Stimulated activated naive CD4-positive, alpha-beta T cell (primary cell): ENCODE data around the gene FAM184A.
A peak's percentile ranks its signal among the peaks of the same experiment; 100 is the strongest.
"Not testable (repeated sequence)": the region's sequence is repeated elsewhere in the genome, so short reads cannot be mapped to it uniquely, and the experiment has no call there.

Experiments used
- DNase-seq, 6 experiments: peaks; one replicate each; lab custom pipeline; 2025; lab: John Stamatoyannopoulos, UW

The FAM184A gene

DNA sequence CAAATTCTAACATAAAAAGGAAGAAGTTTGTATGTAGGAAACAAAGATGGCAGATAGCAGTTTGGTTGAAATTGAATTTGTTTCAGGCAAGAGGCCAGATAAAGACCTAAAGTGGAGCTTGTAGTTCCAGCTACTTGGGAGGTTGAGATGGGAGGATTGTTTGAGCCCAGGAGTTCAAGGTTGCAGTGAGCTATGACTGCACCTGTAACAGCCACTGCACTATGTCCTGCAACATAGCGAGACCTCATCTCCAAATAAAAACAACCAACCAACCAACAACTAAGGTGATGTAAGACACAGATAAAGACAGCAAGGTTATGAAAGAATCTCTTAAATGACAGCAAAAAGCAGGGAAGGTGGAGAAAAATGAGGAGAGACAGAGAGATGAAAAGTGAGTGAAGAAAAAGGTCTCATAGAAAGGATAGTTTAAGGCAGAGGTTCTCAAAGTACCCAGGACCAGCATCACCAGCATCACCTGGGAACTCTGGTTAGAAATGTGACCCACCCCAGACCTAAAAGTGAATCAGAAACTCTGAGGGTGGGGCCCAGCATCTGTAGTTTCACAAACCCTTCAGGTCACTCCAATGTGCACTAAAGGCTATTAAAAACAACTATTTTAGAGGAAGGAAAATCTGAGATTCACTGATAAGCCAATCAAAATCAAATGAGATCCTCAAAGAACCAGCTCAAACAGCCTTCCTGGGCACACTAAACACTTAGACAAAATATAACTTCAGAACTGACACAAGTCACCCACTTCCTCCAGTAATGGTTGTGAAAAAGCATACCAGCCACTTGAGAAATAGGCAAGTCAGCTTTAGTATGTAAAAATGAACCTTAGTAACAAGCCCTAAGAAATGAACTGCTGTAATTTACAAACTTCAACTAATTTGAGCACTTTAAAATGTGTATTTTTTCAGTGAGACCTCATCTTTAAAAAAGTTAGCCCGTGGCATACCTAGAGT is 57.6 kb downstream of the FAM184A start:
- DNase-seq: no peak

DNA sequence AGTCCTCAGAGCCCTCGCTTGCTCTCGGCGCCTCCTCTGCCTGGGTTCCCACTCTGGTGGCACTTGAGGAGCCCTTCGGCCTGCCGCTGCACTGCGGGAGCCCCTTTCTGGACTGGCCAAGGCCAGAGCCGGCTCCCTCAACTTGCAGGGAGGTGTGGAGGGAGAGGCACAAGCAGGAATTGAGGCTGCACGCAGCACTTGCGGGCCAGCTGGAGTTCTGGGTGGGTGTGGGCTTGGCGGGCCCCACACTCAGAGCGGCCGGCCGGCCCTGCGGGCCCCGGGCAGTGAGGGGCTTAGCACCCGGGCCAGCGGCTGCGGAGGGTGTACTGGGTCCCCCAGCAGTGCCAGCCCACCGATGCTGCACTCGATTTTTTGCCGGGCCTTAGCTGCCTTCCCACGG is 63.3 kb downstream of the FAM184A start:
- DNase-seq: not testable (repeated sequence)

DNA sequence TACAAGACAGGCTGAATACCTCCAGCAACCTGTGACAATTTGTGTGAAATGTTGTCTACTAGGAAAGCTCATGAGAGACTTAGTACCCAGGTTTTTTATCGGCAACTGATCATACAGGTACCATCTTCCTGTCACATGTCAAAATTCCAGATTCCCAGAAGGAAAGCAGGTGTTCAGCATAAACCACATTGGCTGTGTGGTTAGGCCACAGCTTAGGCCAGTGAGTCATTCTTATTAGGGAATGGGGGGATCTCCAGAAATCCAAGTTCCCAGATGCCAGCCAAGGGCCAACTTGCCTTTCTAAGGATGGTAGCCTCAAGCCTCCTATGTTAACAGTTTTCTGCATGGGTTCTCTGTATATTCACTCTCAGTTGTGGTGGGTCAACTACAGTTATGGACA is 65.9 kb downstream of the FAM184A start:
- no peak for DNase-seq

DNA sequence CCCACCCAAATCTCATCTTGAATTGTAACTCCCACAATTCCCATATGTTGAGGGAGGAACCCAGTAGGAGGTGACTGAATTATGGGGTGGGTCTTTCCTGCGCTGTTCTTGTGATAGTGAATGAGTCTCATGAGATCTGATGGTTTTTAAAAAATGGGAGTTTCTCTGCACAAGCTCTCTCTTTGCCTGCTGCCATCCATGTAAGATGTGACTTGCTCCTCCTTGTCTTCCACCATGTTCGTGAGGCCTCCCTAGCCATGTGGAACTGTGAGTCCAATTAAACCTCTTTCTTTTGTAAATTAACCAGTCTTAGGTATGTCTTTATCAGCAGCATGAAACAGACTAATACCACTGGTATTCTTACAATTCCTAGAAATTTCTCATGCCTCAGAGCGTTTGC is 69.2 kb downstream of the FAM184A start:
- DNase-seq: not testable (repeated sequence)

DNA sequence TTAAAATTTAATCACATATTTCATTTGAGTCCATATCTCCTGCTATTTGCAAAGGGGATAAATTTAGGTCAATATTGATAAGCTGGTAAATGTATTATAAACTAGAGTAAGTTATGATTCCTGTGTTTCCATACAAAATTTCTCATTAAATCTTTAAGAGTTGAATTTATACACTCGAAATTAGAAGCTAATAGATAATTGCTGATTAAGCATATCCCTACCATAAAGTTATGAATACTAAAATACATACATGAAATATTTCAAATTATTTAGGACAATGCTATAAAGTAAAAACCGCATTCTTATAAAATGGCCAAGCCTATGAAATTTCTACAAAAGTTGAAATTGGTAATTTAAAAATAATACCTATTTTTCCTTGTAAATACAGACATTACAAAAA is 71.5 kb downstream of the FAM184A start:
- no peak for DNase-seq

DNA sequence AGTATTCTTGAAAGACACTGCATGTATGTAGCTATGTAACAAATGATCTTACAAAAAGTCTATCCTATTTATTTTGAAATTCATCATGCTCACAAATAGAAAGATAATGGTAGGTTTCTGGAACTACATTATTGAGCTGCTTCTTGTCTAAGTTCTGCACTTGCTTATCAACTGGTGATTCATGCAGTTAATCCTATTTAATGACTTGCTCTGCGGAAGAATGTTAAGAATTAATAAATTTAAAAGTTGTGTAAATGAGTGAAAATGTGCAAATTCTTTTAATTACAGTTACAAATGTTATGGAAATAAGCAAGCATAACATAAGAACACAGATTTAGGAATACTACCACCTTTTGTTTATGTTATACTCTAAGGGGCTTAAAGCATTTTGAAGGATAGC is 76.4 kb downstream of the FAM184A start:
- DNase-seq: no peak

DNA sequence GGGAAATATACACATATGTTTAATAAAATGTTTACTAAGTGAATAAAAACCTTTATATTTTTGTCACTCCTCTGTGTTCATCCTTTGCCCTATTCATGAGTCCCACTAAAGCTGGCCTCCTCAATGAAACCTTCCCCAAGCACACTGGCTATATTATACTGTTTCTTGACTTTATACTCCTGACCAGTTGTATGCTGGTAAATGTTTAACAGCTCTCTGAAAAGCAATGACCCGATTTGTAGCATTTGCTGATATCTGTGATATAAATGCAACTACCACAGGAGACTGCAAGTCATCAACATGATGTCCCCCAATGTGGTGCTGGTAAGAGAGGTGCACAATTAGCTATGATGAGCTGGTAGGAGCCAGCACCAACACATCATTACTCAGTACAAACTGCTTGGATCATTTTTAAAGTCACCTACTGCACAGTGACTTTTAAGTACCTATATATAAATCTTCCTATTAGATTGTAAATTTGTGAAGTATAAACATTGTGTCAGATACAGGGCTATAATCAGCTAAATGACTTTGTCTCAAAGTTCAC is 78.9 kb downstream of the FAM184A start:
- no peak for DNase-seq

DNA sequence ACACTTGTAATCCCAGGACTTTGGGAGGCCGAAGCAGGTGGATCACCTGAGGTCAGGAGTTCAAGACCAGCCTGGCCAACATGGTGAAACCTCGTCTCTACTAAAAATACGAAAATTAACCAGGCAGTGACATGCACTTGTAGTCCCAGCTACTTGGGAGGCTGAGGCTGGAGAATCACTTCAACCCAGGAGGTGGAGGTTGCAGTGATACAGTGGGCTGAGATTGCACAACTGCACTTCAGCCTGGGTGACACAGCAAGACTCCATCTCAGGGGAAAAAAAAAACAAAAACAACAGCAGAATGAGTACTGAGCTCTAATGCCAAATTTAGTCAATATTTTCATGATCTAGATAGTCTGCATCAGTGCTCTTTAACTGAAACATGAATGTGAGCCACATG is 81.0 kb downstream of the FAM184A start:
- not testable (repeated sequence) for DNase-seq

DNA sequence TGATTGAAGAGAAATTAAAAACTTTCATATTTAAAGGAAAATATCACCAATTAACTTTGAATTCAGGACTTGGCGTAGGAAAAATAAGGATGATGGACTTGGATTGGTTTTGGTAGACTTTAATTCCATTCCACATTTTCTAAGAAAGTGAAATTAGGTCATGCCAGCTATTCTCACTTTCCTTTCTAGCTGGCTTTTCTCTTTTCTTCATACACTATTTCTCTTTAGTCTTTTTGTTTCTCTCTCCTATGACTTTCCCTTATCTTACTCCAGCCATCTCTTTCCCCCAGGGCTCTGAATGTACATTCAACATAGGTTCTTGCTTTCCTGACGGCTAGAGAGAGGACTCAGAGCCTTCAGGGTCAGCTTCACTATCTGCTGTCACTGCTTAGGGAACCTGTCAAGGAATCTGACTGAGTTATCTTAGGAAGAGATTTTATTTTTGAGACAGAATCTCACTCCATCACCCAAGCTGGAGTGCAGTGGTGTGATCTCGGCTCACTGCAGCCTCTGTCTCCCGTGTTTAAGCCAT is 82.1 kb downstream of the FAM184A start:
- DNase-seq: no peak

DNA sequence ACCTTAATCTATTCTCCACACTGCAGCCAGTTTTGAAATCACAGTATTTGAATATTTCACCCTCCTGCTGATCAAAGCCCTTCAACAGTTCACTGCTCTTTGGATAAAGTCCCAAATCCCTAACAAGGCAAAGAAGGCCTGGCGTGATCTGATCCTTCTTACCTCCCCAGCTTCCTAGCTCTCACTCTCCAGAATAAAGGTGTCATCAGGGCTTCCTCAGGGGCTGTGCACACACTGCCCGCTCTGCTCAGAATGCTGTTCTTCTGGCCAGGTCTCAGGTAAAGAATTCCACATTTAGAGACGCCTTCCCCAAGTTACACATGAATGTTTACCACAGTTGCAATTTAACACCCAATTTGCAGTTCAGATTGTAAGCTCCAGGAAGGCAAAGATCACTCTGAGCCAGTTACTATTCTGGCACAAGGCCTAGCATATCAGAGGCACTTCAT is 84.6 kb downstream of the FAM184A start:
- no peak for DNase-seq

DNA sequence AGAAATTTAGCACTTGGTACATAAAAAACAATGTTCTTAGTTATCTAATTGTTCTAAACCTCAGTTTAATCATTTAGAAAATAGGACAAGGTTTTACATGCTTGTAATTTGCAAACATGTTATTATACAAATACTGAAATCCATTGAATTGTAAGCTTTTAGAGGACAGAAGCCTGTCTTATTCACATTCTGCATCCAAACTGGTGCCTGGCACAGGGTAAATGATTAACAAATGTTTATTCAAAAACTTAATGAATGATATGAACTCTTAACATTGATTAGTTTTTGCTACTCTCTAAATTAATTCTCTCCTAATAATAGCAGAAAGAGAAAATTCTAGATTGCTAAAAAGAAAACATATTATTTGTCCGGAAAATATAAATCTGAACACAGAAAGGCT is 85.1 kb downstream of the FAM184A start:
- DNase-seq: no peak

DNA sequence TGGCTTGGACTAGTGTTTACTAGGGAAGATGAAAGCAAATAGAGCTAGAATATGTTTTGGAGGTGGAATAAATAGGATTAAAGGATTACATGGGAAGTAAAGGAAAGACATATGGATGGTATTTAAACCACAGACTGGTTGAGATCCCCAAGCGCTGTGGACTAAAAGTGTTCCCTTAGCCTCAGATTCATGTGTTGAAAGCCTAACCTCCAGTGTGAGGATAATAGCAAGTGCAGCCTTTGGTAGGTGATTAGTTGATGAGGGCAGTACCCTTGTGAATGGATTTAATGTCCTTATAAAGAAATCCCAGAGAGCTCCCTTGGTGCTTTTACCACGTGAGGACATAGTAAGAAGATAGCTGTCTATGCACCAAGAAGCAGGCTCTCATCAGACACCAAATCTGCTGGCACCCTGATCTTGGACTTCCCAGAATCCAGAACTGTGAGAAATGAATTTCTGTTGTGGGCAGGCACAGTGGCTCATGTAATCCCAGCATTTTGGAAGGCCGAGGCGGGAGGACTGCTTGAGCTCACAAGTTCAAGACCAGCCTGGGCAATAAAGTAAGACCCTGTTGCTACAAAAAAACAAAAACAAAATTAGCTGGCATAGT is 86.2 kb downstream of the FAM184A start:
- DNase-seq: no peak

DNA sequence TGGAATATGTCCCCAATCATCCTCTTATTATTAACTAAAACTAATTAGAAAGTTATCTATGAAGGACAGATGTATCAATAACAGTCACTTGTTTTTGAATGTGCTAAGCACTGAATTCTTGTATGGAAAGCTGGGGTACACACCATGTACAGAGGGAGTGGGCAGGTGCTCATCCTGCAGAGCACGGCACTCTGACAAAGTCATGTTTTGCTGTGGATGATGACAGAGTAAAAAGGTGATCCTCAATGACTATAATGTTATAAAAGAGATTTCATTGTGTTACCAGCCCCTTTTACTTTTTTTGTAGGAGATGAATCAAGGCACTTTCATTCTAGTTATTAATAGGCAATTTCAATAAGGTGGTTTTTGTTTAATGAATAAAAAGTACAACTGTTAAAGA is 92.2 kb downstream of the FAM184A start:
- no peak for DNase-seq

DNA sequence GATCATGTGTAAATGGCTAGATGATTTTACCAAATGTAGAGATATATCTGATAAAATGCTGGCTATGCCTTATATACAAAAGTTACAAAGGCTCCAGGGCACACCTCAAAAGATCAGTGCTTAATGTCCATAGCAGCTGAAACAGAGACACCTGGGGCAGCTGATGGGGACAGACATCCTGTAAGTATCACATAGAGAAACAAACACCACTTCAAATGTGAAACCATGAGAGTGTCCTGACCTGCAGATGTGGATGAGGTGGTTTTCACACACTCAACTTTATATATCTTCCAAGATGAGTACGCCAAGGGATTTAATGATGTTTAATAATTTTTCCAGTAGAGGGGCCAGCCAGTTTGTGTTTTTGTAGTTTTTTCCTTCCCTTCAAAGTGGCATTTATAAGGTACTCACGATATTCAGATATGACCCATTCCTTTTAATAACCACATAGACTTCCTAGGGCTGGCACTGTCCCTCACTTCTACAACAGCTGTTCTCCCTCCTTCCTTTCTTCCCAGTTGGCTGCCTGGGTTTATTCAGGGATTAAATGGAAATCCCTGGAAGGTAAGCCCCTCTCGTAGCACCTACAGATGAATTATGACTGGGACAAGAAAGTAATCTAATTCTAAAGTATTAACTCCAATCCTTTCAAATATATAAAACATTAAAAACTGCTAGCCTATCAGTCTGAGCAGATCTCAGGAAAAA is 93.2 kb downstream of the FAM184A start:
- DNase-seq: no peak

DNA sequence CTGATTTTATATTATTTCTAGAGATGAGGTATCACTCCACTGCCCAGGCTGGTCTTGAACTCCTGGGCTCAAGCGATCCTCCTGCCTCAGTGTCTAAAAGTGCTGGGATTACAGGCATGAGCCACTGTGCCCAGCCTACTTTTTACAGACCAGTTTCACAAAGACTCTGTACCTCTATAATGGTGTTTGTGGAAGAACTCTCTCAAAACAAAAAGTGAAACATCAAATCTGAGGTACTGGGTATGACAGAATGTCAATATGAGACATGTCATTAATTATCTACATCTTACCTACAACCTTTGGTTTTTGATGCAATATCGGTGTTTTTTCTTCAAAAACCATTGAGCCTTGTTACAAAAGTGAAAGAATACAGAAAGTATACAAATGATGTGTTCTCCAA is 94.1 kb downstream of the FAM184A start:
- DNase-seq: no peak

DNA sequence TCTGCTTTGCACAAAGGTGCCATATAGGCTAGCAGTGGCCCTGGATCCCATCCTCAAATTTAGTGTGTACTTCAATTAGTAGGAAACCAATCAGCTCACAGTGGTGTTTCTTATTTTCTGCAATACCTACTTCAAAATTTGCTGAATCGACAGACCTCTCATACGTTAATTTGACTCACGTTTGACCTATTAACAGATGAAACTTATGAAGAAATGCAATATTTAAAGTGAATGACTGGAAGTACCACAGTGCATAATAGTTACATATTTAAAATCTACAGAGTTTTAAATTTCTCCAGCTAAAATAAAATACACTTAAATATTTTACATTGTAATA is 95.9 kb downstream of the FAM184A start:
- no peak for DNase-seq

DNA sequence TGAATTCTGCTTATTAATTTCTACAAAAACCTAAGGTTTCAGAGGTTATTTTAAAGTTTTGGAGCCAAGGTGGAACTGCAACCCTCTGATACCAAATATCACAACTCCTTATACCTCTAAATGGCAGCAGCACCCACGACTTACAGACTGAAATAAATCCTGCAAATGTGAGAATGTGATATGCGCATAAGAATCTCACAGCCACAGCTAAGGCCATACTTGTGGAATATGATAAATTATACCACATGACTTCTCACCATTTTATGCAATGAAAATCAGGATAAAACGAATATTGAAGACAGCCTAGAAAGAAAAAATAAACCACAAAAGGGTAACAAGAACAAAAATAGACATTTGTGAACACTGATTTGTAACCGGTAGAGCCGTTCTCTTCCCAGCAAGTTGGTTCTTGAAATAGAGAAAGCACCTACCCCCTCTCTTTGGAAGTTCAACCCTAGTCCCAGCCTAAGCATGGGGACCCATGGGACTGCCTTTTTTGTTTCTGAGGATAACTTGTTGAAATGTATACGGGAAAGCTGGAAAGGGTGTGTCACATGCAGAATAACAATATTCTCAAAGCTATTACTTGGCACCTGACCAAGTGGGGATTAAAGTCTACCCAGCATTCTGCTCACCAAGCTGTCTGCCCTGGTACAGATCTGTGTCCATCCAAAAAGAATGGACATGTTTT is 96.4 kb downstream of the FAM184A start:
- no peak for DNase-seq

DNA sequence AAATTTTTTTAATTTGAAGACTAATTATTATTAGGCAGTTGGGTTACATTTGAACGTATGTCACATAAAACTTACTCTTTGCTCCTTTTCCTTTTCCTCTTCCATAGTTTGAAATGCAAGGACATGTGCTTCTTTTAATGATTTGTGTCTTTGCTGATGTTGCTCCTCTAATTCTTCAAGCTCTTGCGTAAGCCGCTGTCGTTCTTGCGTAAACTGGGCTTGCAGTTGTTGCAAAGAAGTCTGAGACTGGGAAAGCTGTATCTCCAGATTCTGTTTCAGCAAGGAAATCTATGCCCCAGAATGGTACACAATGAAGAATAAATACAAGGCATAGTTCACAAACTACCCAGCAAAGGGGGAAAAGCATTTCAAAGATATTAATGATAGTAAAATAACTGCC is 98.4 kb downstream of the FAM184A start:
- no peak for DNase-seq

DNA sequence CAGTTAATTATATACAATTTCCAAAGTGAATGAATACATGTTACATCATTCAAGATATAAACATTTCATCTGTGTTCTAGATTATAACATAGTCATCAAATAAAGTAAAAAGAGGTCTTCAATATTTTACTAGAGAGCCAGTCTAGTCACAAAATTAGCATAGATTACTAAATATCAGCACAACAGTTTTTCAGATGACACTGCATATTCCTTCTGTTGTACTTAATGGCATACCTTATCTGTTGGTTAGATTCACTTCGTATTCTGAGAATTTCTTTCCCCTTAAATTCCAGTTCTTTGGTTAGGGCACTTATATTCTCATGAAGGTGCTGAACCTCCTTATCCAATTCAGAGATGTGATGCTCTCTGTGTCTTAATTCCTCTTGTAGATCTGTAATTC is 103.7 kb downstream of the FAM184A start:
- no peak for DNase-seq

DNA sequence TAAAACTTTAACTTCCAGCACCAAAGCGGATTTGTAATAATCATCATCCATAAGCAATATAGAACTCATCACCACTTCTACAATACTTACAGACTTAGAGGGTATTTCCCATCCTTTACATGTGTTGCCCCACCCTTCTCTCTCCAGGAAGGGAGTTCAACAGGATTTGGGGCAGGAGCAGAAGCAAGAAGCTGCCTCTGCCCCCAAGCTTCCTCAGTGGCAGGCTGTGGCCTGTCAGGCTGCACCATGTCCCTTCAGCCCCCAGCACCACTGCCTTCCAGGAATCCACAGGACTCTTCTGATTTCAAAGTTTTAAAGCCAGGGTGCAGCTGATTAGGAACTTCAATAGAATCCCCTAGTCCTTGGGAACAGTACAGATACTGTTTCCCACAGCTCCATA is 106.8 kb downstream of the FAM184A start:
- DNase-seq: no peak

DNA sequence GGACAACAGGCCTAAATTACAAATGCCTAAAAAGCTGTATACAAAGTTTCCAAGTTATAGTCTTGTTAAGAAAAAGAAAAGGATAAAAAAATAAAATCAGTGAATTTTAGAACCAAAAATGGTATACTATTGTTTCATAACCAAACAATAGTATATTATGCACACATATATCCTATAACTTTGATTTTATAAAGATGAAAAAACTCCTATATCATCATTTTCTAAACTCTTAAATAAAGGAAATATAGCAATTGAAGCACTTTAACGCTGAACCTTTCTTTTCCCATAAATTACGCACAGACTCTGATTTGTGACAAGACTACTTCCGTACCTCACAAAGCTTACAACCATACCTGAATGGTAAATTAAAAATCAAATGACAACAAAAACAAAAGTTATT is 107.6 kb downstream of the FAM184A start:
- DNase-seq: no peak

DNA sequence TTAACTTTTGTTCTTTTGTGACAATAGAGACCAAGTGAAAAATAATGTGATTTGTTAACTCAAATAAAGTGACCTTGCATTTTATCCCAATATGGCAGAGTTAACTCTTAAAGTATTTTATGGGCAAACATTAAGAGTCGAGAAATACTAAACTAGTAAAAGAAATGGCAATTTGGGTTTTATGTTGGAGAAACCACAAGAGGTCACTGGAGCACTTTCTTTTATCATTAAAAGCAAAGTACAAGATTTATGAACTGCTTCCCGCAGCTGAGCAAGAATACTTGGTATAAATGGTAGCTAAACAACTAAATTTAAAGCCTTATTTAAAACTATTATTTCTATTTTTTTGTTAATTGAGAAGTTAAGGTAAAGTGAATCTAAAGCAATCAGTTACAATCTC is 110.0 kb downstream of the FAM184A start:
- peak in 2 of 6 experiments; percentile 19 to 29 for DNase-seq
